GM19324 (cell line): ENCODE measurements around the gene DHX36.
A peak's percentile ranks its signal among the peaks of the same experiment; 100 is the strongest.

Experiments used
- ATAC-seq: cut with Tn5 transposase; IDR thresholded peaks from one replicate; pipeline ENCODE4 v1.9.1; 2021; ENCODE audit warnings: mild to moderate bottlenecking, moderate library complexity; ENCODE audit not compliant: unreplicated experiment, low FRiP score

The DHX36 gene, protein sequence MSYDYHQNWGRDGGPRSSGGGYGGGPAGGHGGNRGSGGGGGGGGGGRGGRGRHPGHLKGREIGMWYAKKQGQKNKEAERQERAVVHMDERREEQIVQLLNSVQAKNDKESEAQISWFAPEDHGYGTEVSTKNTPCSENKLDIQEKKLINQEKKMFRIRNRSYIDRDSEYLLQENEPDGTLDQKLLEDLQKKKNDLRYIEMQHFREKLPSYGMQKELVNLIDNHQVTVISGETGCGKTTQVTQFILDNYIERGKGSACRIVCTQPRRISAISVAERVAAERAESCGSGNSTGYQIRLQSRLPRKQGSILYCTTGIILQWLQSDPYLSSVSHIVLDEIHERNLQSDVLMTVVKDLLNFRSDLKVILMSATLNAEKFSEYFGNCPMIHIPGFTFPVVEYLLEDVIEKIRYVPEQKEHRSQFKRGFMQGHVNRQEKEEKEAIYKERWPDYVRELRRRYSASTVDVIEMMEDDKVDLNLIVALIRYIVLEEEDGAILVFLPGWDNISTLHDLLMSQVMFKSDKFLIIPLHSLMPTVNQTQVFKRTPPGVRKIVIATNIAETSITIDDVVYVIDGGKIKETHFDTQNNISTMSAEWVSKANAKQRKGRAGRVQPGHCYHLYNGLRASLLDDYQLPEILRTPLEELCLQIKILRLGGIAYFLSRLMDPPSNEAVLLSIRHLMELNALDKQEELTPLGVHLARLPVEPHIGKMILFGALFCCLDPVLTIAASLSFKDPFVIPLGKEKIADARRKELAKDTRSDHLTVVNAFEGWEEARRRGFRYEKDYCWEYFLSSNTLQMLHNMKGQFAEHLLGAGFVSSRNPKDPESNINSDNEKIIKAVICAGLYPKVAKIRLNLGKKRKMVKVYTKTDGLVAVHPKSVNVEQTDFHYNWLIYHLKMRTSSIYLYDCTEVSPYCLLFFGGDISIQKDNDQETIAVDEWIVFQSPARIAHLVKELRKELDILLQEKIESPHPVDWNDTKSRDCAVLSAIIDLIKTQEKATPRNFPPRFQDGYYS

DNA sequence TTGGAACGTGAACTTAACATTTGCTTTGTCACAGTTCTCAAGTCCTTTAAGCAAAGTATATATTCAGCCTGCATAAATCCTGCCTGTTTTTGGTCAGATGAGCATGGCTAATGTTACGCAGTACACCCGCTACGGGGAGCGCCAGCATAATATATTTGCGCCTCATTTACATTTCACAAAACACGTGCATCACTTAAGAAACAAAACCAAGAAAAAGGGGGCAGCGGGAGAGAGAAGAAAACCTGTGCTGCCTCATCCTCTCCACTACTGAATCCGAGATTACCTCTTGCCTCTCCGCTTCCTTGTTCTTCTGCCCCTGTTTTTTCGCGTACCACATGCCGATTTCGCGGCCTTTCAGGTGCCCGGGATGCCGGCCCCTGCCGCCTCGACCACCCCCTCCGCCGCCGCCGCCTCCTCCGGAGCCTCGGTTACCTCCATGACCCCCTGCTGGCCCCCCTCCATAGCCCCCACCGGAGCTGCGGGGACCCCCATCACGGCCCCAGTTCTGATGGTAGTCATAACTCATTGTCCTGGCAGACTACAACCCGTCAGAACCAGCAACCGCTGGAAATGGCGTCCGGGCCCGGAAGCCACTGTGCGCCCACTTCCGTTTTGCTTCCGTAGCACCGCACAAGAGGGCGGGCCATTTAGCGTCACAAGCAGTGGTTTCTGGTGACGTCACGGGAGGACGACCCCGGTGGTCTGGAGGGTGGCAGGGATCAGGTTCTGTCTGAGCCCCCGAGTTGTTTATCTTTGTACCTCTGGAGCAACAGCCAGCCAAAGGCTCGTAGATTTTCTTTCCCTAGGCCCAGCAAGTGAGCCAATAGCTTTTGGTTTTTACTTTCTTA is at the start of gene DHX36:
DHX36 (minus strand) TSS at position 597 of the 848 bp plus-strand sequence; CDS start at position 526, 71 bp downstream.
- ATAC-seq = peak; percentile 92

DNA sequence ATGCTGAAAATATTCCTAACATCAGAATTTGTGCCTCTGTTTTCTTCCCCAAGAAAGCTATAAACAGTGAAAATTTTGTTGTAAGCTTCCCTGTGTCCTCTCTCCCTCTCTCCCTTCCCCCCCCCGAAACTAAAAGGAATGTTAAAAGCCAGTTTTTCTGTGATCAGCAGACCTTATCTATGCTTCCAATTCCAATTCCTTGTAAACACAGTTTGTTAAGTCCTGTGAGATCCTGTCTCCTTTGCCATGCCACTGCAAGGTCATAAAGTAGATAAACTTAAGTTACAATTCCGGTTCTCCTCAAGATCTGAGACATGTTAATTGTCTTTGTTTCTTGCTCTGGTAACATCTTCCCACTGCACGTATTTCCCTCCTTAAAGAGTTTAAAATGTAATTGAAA is 42.9 kb upstream of the DHX36 start:
- ATAC-seq = no peak

DNA sequence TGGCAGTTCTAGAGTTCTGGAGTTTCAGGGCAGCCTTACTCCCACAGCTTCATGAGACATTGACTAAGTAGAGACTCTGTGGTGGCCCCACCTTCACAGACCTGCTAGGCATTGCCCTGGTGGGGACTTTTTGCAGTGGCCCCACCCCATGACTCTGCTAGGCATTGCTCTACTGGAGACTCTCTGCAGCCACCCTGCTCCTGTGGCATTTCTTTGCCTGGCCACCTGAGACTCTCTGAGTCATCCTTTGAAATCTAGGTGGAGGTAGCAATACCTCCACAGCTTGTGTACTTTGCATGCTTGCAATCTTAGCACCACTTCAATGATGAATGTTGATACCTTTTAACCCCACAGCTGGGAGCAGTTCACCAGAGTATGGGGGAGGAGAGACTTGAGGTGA is 40.6 kb upstream of the DHX36 start:
- ATAC-seq = no peak

DNA sequence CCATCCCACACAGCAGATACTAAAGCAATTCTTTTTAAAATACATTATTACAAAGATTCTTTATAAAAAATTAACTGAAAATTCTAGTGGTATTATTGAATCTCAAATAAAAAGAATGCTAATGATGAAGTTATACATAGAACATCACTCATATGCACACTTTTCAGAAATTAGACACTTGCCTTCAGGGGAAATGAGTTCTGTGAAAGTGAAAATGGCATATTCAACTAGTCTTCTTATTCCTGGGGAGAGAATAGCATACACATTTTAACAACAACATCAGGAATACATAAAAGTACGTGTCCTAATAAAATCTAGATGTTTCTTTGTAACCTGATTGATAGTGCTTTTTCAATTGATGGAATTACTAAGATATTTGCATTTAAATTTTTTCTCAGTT is 36.8 kb upstream of the DHX36 start:
- ATAC-seq = no peak

DNA sequence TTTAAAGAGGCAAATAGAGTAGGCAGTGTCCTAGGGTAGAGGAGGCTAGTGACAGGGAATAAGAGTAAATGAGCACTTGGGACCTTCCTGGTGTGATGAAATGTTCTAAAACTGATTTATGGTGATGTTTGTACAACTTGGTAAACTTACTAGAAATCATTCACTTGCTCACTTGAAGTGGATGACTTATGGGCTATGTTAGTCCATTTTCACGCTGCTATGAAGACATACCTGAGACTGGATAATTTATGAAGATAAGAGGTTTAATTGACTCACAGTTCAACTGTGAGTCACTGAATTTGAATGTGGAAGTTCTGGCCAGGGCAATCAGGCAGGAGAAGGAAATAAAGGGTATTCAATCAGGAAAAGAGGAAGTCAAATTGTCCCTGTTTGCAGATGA is 31.7 kb upstream of the DHX36 start:
- no peak for ATAC-seq

DNA sequence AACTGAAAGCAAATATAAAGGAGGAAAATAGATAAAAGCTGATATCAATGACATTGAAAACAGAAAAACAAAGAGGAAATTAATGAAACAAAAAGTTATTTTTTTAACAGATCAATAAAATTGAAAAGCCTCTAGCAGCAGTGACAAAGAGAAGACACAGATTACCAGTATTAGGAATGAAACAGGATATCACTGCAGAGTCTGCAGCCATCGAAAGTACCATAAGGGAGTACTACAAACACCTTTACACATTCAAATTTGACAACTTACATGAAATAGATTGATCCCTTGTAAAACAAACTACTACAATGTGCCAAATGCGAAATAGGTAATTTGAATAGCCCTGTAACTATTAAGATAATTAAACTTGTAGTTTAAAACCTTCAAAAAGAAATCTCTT is 24.9 kb upstream of the DHX36 start:
- ATAC-seq = no peak

DNA sequence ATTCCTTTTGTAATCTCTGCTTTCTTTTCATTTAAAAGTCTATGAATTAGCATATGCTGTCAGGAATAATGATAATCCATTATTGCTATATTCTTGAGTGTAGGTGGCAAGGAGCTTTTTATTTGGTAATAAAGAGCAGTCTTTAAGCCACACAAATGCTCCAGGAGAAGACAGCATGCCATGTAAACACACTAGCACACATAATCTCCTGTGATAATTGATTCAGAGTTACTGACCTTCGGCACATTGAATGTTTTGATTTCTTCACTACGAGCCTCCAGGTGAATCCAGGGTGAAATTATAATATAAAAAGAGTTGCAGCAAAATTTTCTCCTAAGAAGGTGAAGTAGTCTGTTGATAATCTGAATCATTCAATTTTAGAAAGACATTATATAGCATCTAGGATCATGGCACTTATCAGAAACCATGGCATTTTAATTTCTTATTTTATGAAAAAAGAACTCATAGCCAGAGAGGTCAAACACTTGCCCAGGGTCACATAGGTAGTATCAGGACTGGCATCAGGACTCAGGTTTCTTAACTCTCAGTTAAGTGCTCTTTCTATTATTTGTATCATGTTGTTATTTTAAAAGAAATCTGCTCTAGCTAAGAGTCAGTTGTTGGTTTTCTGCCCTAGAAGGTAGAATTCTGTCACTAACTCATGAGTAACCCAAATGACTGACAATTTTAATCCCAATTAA is 21.3 kb upstream of the DHX36 start:
- no peak for ATAC-seq

DNA sequence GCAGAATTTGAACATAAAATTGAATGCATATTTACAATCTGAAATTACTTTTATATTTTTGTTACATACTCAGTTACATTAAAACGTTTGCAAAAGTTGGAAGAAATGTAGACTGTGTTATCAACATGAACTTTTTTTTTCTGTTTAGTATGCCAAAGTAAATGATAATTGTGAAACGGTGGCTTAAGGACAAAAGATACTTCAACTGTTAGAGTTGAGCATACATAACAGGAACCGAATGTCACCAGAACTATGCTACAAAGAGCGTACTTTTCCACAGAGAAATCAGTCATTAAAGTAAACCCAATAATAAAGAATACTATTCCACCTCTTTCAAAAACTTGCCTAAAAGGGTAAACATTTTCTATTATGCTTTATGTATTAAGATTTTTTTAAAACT is 14.3 kb upstream of the DHX36 start:
- no peak for ATAC-seq

DNA sequence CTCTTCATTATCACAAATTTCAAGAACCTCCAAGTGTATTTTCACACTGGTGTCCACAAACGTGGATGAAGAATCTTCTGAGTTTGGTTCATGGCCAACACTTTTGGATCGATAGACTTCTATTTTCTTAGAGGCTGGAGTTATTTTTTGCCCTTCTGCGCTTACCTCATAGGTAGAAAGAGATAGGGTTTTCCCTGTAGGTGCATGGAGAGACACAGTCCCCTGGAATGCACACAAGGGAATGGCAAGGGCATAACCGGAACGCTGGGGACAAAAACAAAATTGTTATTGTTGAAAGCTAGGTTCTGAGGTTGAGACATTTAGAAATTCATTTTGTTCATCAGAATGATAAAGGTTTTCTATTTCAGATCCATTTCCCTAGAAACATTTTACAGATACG is 13.7 kb upstream of the DHX36 start:
- no peak for ATAC-seq

DNA sequence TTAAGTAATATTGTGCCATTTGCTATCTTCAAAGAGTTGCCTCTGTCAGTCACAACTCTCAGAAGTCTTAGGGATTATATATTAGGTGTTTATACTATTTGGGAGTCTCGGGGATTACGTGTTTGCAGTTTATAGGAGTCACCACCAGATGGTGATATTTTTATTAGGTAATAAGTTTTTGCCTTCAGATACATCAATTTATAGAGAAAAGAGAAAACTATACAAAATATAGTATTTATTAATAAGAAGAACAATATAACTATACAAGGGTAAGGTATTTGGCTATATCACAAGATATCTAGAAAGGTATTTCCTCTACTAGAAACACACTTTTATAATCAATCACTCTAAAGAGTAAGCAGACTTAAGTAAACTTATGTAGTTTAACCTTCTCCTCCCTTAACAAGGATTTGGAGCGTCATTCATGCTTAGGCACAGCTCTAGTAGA is 10.7 kb upstream of the DHX36 start:
- no peak for ATAC-seq

DNA sequence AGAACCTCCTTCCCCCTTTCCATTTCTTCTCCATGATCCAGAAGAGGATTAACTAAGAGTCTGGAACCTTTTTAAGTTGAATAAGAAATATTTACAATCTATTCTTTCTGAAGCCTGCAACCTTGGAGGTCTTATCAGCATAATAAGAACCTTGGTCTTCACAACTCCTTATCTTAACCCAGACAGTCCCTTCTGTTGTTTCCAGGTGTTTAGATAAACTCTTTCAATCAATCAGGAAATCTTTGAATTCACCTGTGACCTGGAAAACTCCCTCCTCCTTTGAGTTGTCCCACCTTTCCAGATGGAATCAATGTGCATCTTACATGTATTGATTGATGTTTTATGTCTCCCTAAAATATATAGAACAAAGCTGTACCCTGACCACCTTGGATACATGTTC is 3.6 kb upstream of the DHX36 start:
- ATAC-seq = no peak

DNA sequence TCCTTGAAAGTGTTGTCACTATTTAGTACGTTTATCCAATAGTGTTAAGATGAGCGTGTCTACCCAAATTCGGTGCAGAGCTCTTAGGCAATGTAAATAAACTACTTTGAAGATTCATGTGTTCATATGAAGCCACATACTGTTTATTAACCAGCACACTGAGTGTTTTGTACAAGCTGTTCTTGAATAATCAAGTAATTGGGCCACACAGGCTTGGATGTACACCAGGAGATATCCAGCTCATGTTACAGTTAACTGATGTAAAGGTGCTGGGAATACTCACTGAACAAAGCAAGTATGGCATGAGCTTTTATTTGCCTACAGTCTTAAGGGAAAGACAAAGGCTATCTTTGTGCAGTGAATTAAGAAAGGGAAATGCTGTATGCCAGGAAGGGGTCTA is 632 bp upstream of the DHX36 start:
- ATAC-seq = no peak

DNA sequence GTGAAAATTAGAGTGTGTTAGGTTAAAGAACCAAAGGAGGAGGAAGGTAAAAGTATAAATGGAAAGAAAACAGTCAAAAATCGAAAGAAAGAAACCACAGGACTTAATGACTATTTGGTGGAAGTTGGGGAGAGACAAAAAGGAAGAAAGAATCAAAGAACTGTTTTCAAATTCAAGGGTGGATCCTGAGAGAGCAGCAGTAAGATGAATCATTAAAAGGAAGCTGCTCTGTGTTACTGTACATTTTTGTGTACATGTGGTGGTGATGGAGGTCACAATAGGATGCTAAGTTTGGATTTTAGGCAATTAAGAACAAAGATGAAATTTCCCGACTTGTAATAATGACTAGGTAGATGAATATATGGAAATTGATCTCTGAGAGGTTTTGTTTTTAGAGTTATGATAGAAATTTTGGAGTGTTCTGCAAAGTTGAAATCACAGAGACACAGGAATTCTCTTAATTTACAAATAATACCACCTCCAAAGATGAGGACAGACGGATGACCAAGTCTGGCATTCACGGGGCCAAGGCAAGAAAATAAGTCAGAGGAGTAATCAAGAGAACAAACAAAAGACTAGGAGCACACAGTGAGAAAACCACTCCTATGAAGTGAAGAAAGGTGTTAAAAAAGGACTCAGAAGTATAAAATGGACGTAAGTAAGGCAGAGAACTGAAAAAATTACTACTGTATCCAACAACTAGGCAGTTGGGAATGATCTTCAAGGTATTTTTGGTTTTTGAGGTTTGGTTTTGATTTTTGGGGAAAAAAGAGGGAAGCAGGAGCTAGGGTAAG is 7.1 kb downstream of the DHX36 start:
- no peak for ATAC-seq

DNA sequence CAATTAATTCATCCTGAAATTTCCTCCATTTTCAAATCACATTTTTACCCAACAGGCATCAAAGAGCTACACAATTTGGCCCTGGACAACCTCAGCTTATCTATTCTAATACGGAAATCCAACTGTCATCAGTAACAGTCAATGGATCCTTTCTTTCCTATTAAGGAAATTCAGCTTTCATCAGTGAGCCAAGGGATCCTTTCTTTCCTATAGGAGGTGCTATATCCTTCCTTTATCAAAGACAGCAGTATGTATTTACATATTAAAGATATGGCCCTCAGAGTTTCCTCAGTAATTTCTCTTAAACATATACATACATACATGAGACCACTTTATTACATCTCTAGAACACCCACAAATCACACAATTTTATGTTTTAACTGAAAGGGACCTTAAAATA is 10.1 kb downstream of the DHX36 start:
- ATAC-seq = no peak

DNA sequence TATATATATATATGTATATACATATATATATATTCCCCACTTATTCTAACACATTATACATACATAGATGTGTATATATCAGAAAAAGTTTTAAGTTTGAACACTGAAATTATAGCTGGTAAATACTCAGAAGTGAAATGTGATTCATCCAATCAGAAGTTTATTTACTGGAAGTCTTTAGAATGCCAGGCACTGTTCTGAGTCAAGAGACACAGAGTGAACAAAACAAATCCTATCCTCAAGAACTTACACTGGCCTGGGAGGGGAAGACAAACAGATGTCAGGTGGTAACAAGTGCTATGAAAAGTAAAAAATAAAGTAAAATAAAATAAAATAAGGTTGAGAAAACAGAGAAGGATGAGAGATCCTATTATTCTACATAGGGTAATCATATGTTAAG is 13.4 kb downstream of the DHX36 start:
- no peak for ATAC-seq

DNA sequence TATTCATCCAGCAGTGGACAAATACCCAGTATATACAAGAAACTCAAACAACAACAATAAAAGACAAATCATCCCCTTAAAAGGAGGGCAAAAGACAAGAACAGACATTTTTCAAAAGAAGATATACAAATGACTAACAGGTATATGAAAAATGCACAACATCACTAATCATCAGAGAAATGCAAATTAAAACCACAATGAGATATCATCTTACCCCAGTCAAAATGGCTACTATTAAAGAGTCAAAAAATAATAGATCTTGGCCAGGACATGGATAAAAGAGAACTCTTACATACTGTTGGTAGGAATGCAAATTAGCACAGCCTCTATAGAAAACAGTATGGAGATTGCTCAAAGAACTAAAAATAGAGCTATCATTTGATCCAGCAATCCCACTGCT is 16.9 kb downstream of the DHX36 start:
- ATAC-seq = no peak

DNA sequence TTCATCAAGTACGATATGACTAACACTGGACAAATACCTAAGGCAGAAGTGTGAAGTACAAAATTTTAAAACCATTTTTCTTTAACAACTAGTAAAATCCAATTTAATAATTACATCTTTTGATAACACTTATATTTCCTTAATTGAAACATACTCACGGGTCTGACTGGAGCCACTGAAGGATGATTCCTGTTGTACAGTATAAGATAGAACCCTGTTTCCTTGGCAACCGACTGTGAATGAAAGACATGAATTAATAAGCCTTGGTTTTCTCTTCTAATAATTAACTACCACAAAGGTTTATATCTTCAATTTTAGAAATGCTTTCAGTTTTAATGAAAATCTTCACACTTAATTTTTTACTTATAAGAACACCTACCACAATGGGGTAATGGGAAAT is 19.4 kb downstream of the DHX36 start:
- no peak for ATAC-seq

DNA sequence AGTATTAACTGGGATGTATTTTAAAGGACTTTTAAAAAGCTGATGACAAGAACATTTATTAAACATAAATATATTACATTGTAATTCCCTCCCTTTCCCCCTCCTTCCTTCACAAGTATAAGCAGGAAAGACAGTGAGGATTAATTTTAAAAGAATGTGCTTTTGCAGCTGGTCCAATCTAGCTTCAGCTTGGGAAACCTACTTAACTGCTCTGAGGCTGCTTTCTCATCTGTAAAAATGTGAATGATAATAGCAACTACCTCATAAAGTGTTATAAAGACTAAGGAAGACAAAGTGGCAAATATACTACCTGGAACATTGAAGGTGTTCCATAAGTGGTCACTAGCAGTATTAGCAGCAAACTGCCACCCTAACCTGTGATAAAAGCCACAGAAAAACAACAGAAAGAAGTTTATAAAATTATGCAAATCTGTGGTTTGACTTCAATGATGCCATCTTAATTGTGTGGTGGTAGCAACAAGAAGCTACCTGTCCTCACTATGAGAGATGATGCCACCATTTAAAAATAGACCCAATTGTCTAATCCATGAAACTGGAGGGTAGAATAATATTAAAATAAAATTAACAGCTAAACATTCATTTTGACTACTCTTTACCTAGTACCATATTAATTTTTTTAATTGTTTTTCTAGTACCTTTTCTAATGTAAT is 20.0 kb downstream of the DHX36 start:
- ATAC-seq = no peak

DNA sequence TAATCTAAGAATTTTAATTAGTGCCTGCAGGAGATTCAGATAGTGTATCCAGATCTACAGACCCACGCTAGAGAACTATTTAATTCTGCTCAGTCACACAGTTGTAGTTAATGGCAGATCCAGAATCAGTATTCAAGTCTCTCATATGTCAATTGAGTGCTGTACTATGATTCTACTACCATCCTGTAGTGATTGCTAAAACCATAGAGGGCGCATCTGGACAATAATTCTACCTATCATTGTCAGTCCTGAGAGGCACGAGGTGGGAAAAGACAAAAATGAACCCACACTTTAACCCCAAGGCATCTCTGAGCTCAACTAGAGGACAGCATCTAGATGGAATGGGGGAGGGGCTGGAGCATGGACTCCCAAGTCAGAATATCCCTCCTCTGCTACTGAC is 22.7 kb downstream of the DHX36 start:
- no peak for ATAC-seq
